ENCODE results near the gene GPM6B. TPM values are rescaled to one million over a fixed set of nuclear protein-coding genes. Genes with fewer than 3 reads are reported as not detected.
A peak's percentile ranks its signal among the peaks of the same experiment; 100 is the strongest.

GPM6B gene
- total RNA-seq, 2 experiments from 2014 or later = not detected

DNA sequence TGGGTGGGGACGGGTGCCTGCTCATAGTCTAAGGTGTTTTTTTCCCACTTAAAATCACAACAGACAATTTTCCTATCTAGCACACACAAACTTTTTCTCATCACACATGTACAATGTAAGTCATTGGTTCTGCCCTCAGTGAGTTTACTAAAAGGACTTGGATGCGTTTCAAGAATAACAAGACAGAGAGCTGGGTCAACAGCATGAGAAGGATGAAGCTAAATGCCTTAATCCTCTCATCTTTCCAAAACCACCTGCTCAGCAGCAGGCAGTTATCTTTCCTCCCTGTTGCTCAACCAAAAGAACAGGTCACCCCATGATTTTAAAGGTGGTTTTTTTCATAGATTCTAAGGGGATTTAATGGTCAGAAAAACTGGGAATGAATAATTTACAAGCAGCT, 42.2 kb downstream of the GPM6B start:
- no peak overlapping the region for H3K4me3 Mint-ChIP-seq
- H3K9me3 Mint-ChIP-seq (ENCODE audit: low read depth) = no peaks in the 10 kb centered on the region
- H3K27ac Mint-ChIP-seq = no peak overlapping the region
- CTCF ChIA-PET = no interaction called here
- peaks cover 4% of the 10 kb centered on the region for H3K4me1 Mint-ChIP-seq
- no peak for ATAC-seq
- H3K27me3 Mint-ChIP-seq = no peaks in the 10 kb centered on the region
- DNase-seq = no peak
- H3K36me3 Mint-ChIP-seq = peaks cover 17% of the 10 kb centered on the region

- ATAC-seq (no peak), DNase-seq (no peak)
- H3K4me3 Mint-ChIP-seq = no peak overlapping the region
- CTCF ChIA-PET = interaction anchor here (0.8 kb wide), 1 partner anchor 19 kb away, joined by 4 read pairs; no protein-coding TSS in a partner anchor
- no peaks in the 10 kb centered on the region for H3K27me3 Mint-ChIP-seq
- H3K27ac Mint-ChIP-seq = no peak overlapping the region
- no peaks in the 10 kb centered on the region for H3K4me1 Mint-ChIP-seq
- no peaks in the 10 kb centered on the region for H3K9me3 Mint-ChIP-seq (ENCODE audit: low read depth)
- peaks cover 38% of the 10 kb centered on the region for H3K36me3 Mint-ChIP-seq
Measured at GRCh38 chrX:13770013-13770535, 46.8 kb downstream of the GPM6B start.

- ATAC-seq (no peak), DNase-seq (no peak)
- Mint-ChIP-seq H3K4me1 (no peaks in the 10 kb centered on the region), H3K36me3 (peaks cover 35% of the 10 kb centered on the region), H3K27me3 (no peaks in the 10 kb centered on the region), H3K4me3 (no peak overlapping the region), H3K9me3 (ENCODE audit: low read depth) (no peaks in the 10 kb centered on the region), H3K27ac (no peak overlapping the region)
- CTCF ChIA-PET = no interaction called here
Measured at GRCh38 chrX:13768939-13769338, 48.0 kb downstream of the GPM6B start.

- ATAC-seq = no peak
Measured at GRCh38 chrX:13764765-13765164, 52.1 kb downstream of the GPM6B start.

GRCh38 chrX:13764281-13764680, 52.6 kb downstream of the GPM6B start:
- peaks cover 5% of the 10 kb centered on the region for H3K4me1 Mint-ChIP-seq
- no peak overlapping the region for H3K4me3 Mint-ChIP-seq
- ATAC-seq = no peak
- H3K9me3 Mint-ChIP-seq (ENCODE audit: low read depth) = no peaks in the 10 kb centered on the region
- no peaks in the 10 kb centered on the region for H3K27me3 Mint-ChIP-seq
- H3K36me3 Mint-ChIP-seq = peaks cover 38% of the 10 kb centered on the region
- DNase-seq = no peak
- CTCF ChIA-PET = no interaction called here
- H3K27ac Mint-ChIP-seq = no peak overlapping the region

More at GRCh38 chrX:13764765-13765164, 52.1 kb downstream of the GPM6B start:
- DNase-seq = no peak
- Mint-ChIP-seq H3K36me3 (peaks cover 41% of the 10 kb centered on the region), H3K27ac (no peak overlapping the region), H3K4me3 (no peak overlapping the region), H3K9me3 (ENCODE audit: low read depth) (no peaks in the 10 kb centered on the region), H3K27me3 (no peaks in the 10 kb centered on the region), H3K4me1 (peaks cover 5% of the 10 kb centered on the region)
- CTCF ChIA-PET = no interaction called here

GRCh38 chrX:13763489-13763888, 53.4 kb downstream of the GPM6B start:
- CTCF ChIA-PET = no interaction called here
- no peaks in the 10 kb centered on the region for H3K27me3 Mint-ChIP-seq
- H3K36me3 Mint-ChIP-seq = peaks cover 34% of the 10 kb centered on the region
- no peak overlapping the region for H3K4me3 Mint-ChIP-seq
- H3K9me3 Mint-ChIP-seq (ENCODE audit: low read depth) = no peaks in the 10 kb centered on the region
- no peak overlapping the region for H3K27ac Mint-ChIP-seq
- ATAC-seq (no peak), DNase-seq (no peak)
- peaks cover 5% of the 10 kb centered on the region for H3K4me1 Mint-ChIP-seq

GRCh38 chrX:13761606-13762414, 55.1 kb downstream of the GPM6B start:
- ATAC-seq = no peak
- Mint-ChIP-seq H3K27me3 (no peaks in the 10 kb centered on the region), H3K36me3 (peaks cover 37% of the 10 kb centered on the region), H3K27ac (no peak overlapping the region), H3K4me3 (no peak overlapping the region), H3K9me3 (ENCODE audit: low read depth) (no peaks in the 10 kb centered on the region), H3K4me1 (peaks cover 5% of the 10 kb centered on the region)
- CTCF ChIA-PET = interaction anchor here (1.2 to 1.4 kb wide), 2 partner anchors 10 to 252 kb away, joined by 3 read pairs; no protein-coding TSS in a partner anchor
- DNase-seq = no peak

GRCh38 chrX:13760426-13760825, 56.5 kb downstream of the GPM6B start:
- H3K9me3 Mint-ChIP-seq (ENCODE audit: low read depth) = no peaks in the 10 kb centered on the region
- H3K4me3 Mint-ChIP-seq = no peak overlapping the region
- CTCF ChIA-PET = no interaction called here
- peaks cover 32% of the 10 kb centered on the region for H3K36me3 Mint-ChIP-seq
- H3K27me3 Mint-ChIP-seq = no peaks in the 10 kb centered on the region
- peaks cover 7% of the 10 kb centered on the region for H3K4me1 Mint-ChIP-seq
- H3K27ac Mint-ChIP-seq = no peak overlapping the region
- DNase-seq (no peak), ATAC-seq (no peak)

- H3K27me3 Mint-ChIP-seq = no peaks in the 10 kb centered on the region
- ATAC-seq = no peak
- H3K27ac Mint-ChIP-seq = no peak overlapping the region
Measured at GRCh38 chrX:13759152-13759718, 57.7 kb downstream of the GPM6B start.

GRCh38 chrX:13756381-13756780, 60.5 kb downstream of the GPM6B start:
- no peak for ATAC-seq

More at GRCh38 chrX:13759152-13759718, 57.7 kb downstream of the GPM6B start:
- Mint-ChIP-seq H3K9me3 (ENCODE audit: low read depth) (no peaks in the 10 kb centered on the region), H3K36me3 (peaks cover 34% of the 10 kb centered on the region), H3K4me3 (no peak overlapping the region), H3K4me1 (peaks cover 16% of the 10 kb centered on the region)
- DNase-seq = no peak
- CTCF ChIA-PET = no interaction called here

DNA sequence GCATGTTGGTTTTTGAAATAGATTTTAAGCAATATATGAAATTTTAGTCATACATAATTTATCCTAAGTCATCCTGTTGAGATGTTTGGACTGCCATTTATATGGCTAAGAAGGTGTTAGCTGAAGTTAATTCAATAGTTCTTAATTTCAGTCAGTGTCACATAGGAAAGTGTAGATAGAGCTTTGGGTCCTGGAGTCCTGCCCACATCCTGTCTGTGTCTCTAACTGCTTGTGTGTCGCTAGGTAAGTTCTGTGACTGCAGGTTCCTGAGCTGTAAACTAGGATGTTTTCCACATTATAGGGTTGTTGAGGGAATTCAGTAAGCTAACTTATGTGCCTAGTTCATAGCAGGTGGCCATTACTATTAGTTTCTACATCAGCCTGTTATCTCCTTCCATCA, 61.6 kb downstream of the GPM6B start:
- H3K27ac Mint-ChIP-seq = peak overlapping the region; percentile 49
- peak; percentile 84 for ATAC-seq

More at GRCh38 chrX:13756381-13756780, 60.5 kb downstream of the GPM6B start:
- H3K27ac Mint-ChIP-seq = no peak overlapping the region
- CTCF ChIA-PET = interaction anchor here (1.1 kb wide), 1 partner anchor 283 kb away, joined by 3 read pairs; no protein-coding TSS in a partner anchor
- no peaks in the 10 kb centered on the region for H3K27me3 Mint-ChIP-seq
- H3K36me3 Mint-ChIP-seq = peaks cover 38% of the 10 kb centered on the region
- H3K4me1 Mint-ChIP-seq = peaks cover 27% of the 10 kb centered on the region
- no peak overlapping the region for H3K4me3 Mint-ChIP-seq
- no peak for DNase-seq
- no peaks in the 10 kb centered on the region for H3K9me3 Mint-ChIP-seq (ENCODE audit: low read depth)

DNA sequence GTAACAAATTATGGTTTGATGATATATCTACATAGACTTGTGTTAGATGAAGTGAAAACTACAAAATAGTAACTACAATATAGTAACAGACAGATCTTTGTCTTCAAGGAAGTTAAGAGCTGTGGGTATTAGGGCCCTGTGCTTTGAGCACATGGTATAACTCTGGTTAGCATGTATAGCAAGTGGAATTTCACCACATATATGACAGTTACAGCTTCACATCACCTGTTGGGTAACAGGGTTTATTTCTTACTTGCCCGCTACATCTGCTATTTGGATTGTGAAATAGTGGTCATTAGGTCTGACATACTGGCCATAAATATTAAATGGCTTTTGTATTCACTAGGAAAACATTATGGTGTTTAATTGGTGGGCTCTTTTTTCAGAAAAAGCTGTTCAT, 62.1 kb downstream of the GPM6B start:
- CTCF ChIA-PET = interaction anchor here (1.1 to 1.4 kb wide), 2 partner anchors 9 to 983 kb away, joined by 3 to 4 read pairs; no protein-coding TSS in a partner anchor
- DNase-seq (no peak), ATAC-seq (no peak)
- H3K4me1 Mint-ChIP-seq = peaks cover 33% of the 10 kb centered on the region
- H3K36me3 Mint-ChIP-seq = peaks cover 30% of the 10 kb centered on the region
- no peak overlapping the region for H3K27ac Mint-ChIP-seq
- no peaks in the 10 kb centered on the region for H3K27me3 Mint-ChIP-seq
- H3K4me3 Mint-ChIP-seq = no peak overlapping the region
- no peaks in the 10 kb centered on the region for H3K9me3 Mint-ChIP-seq (ENCODE audit: low read depth)

More for the DNA sequence above, 61.6 kb downstream of the GPM6B start:
- H3K27me3 Mint-ChIP-seq = no peaks in the 10 kb centered on the region
- H3K36me3 Mint-ChIP-seq = peaks cover 31% of the 10 kb centered on the region
- DNase-seq = peak; percentile 46
- H3K9me3 Mint-ChIP-seq (ENCODE audit: low read depth) = no peaks in the 10 kb centered on the region
- CTCF ChIA-PET = interaction anchor here (0.7 to 1.4 kb wide), 4 partner anchors 9 to 984 kb away, joined by 3 to 4 read pairs (median 4); no protein-coding TSS in a partner anchor
- H3K4me3 Mint-ChIP-seq = no peak overlapping the region
- H3K4me1 Mint-ChIP-seq = peaks cover 32% of the 10 kb centered on the region

DNA sequence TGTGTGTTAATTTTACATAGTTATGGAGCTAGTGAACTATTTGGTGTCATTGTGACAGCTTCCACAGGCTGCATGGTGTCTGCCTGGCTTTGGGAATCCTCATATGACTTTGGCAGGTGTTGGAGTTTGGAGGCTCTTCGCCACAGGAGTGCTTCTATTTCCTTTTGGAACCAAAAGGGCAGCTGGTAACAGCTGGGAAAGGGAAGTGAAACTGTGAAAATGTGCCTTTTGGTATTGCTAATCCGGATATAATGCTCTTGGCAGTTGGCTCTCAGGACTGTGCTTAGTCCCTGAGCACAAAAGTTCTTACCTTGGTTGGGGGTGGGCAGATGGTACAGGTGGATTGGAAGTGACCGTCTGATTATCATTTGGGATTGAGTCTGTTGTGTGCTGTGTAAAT, 64.2 kb downstream of the GPM6B start:
- ATAC-seq (no peak), DNase-seq (no peak)
- Mint-ChIP-seq H3K4me1 (peaks cover 33% of the 10 kb centered on the region), H3K4me3 (no peak overlapping the region), H3K27me3 (no peaks in the 10 kb centered on the region), H3K27ac (peak overlapping the region; percentile 24), H3K9me3 (ENCODE audit: low read depth) (no peaks in the 10 kb centered on the region), H3K36me3 (peaks cover 29% of the 10 kb centered on the region)
- CTCF ChIA-PET = interaction anchor here (1.5 kb wide), 1 partner anchor 16 kb away, joined by 4 read pairs; no protein-coding TSS in a partner anchor
